Hepatocyte (in vitro differentiated cells): Measurements from ENCODE around the gene MAP3K10.

Source experiments
- EZH2 ChIP-seq: fragments of 200-600 bp; sonication (generic); IDR thresholded peaks from 2 replicates; pipeline ENCODE4 v1.6.1; 2016; ENCODE audit warnings: antibody characterized with exemption, mild to moderate bottlenecking, borderline replicate concordance
- TF ChIP-seq, protein P1 (sequence below): fragments of 200-600 bp; sonication (generic); IDR thresholded peaks from 2 replicates; pipeline ENCODE4 v1.5.1; 2016; ENCODE audit warnings: antibody characterized with exemption, mild to moderate bottlenecking; ENCODE audit not compliant: poor library complexity

DNA sequence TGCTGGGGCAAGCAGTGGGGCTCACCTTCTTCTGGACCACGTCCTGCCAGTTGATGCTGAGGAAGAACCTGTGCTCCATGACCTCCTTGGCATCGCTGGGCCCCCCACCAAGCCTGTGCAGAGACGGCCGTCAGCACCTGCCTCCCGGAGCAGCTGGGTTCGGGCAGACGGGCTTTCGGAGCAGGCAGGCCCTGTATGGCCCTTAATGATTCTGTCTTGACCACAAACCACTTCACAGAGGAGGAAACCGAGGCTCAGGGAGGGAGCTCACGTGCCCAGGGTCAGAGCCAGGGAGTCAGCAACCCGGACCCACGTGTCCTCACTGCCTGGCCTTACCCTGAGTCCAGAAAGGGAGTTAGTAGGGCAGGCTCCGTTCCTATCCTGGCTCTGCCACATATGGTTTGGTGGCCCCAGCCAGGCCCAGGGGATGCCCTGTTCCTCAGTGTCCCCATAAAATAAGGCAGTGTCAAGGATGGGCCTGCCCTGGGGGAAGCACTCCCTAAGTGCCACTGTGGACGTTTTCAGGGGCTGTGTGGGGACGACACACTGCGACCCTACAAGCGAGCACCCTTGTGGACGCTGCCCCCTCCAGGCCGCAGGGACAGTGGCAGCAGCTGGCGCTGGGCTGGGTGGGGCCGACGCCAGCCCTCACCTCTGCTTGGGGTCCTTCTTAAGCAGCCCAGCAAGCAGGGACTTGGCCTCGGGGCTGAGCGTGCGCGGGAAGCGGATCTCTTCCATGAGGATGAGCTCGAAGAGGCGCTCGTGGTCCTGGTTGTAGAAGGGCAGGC lies 44.2 kb downstream of the MAP3K10 start:
- no peak for TF ChIP-seq EZH2
- TF ChIP-seq, protein P1, sequence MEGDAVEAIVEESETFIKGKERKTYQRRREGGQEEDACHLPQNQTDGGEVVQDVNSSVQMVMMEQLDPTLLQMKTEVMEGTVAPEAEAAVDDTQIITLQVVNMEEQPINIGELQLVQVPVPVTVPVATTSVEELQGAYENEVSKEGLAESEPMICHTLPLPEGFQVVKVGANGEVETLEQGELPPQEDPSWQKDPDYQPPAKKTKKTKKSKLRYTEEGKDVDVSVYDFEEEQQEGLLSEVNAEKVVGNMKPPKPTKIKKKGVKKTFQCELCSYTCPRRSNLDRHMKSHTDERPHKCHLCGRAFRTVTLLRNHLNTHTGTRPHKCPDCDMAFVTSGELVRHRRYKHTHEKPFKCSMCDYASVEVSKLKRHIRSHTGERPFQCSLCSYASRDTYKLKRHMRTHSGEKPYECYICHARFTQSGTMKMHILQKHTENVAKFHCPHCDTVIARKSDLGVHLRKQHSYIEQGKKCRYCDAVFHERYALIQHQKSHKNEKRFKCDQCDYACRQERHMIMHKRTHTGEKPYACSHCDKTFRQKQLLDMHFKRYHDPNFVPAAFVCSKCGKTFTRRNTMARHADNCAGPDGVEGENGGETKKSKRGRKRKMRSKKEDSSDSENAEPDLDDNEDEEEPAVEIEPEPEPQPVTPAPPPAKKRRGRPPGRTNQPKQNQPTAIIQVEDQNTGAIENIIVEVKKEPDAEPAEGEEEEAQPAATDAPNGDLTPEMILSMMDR: peak; percentile 3
